ENCODE measurements around the gene CLCN6. TPM values are rescaled to one million over a fixed set of nuclear protein-coding genes. Genes with fewer than 3 reads are reported as not detected.

The CLCN6 gene
- polyA plus RNA-seq, 1 donor from 2014 or later: 12.5 TPM

DNA sequence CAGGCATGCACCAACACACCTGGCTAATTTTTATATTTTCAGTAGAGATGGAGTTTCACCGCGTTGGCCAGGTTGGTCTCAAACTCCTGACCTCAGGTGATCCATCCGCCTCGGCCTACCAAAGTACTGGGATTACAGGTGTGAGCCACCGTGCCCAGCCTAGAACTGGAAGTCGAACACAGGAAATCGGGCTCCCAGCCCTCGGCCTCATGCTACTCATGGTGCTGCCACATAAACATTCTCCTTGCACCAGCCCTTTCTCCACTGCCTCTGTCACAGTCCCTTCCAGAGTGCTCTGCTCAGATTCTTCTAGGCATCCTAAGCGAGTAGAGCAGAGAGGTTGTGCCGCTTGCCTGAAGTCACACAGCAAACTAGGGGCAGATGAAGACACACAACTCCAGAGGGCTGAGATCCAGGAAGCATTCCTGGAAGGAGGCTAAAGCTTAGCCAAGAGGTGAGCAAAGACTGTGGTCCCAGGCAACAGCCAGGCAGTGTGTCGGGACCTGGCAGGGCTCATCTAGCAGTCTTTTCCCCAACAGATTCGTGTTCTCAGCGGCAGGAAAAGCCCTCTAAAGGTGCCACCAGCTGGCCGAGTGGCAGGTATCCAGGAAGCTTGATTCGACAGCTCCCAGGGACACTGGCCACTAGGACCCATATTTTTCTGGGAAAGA lies 82.3 kb downstream of the CLCN6 start:
- Histone ChIP-seq H3K27me3 (ENCODE audit: insufficient read depth, low read depth, low read length) (no peaks in the 10 kb centered on the region), H3K4me2 (ENCODE audit: low read length) (no peak overlapping the region), H3K9ac (ENCODE audit: low read length) (no peak overlapping the region), H3K79me2 (replicated peaks; ENCODE audit: insufficient read depth, low read length) (no peaks in the 10 kb centered on the region), H3K9me2 (ENCODE audit: insufficient read depth, low read length) (no peaks in the 10 kb centered on the region), H3K36me3 (ENCODE audit: insufficient read depth, low read length) (no peaks in the 10 kb centered on the region), H3F3A (ENCODE audit: insufficient read depth, low read length, poor library complexity, severe bottlenecking) (no peaks in the 10 kb centered on the region), H3K9me3 (ENCODE audit: low read length) (no peaks in the 10 kb centered on the region), H3K27ac (ENCODE audit: low read length) (no peak overlapping the region), H3K4me3 (ENCODE audit: low read length) (no peak overlapping the region), H2AFZ (ENCODE audit: low read depth, low read length) (no peak overlapping the region), H4K20me1 (ENCODE audit: insufficient read depth) (no peaks in the 10 kb centered on the region)
- TF ChIP-seq POLR2AphosphoS5 (IDR thresholded peaks at IDR 0.05) (no peak), TAF1 (IDR thresholded peaks at IDR 0.05; ENCODE audit: low read depth) (no peak), RAD21 (conservative IDR thresholded peaks at IDR 0.05) (no peak), EP300 (conservative IDR thresholded peaks at IDR 0.05; ENCODE audit: poor library complexity, severe bottlenecking) (no peak)
- TF ChIP-seq, protein P1, sequence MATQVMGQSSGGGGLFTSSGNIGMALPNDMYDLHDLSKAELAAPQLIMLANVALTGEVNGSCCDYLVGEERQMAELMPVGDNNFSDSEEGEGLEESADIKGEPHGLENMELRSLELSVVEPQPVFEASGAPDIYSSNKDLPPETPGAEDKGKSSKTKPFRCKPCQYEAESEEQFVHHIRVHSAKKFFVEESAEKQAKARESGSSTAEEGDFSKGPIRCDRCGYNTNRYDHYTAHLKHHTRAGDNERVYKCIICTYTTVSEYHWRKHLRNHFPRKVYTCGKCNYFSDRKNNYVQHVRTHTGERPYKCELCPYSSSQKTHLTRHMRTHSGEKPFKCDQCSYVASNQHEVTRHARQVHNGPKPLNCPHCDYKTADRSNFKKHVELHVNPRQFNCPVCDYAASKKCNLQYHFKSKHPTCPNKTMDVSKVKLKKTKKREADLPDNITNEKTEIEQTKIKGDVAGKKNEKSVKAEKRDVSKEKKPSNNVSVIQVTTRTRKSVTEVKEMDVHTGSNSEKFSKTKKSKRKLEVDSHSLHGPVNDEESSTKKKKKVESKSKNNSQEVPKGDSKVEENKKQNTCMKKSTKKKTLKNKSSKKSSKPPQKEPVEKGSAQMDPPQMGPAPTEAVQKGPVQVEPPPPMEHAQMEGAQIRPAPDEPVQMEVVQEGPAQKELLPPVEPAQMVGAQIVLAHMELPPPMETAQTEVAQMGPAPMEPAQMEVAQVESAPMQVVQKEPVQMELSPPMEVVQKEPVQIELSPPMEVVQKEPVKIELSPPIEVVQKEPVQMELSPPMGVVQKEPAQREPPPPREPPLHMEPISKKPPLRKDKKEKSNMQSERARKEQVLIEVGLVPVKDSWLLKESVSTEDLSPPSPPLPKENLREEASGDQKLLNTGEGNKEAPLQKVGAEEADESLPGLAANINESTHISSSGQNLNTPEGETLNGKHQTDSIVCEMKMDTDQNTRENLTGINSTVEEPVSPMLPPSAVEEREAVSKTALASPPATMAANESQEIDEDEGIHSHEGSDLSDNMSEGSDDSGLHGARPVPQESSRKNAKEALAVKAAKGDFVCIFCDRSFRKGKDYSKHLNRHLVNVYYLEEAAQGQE (IDR thresholded peaks at IDR 0.05; ENCODE audit: borderline replicate concordance): no peak
- TF ChIP-seq, protein P2, sequence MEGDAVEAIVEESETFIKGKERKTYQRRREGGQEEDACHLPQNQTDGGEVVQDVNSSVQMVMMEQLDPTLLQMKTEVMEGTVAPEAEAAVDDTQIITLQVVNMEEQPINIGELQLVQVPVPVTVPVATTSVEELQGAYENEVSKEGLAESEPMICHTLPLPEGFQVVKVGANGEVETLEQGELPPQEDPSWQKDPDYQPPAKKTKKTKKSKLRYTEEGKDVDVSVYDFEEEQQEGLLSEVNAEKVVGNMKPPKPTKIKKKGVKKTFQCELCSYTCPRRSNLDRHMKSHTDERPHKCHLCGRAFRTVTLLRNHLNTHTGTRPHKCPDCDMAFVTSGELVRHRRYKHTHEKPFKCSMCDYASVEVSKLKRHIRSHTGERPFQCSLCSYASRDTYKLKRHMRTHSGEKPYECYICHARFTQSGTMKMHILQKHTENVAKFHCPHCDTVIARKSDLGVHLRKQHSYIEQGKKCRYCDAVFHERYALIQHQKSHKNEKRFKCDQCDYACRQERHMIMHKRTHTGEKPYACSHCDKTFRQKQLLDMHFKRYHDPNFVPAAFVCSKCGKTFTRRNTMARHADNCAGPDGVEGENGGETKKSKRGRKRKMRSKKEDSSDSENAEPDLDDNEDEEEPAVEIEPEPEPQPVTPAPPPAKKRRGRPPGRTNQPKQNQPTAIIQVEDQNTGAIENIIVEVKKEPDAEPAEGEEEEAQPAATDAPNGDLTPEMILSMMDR (IDR thresholded peaks at IDR 0.05; ENCODE audit: poor library complexity, severe bottlenecking): no peak

DNA sequence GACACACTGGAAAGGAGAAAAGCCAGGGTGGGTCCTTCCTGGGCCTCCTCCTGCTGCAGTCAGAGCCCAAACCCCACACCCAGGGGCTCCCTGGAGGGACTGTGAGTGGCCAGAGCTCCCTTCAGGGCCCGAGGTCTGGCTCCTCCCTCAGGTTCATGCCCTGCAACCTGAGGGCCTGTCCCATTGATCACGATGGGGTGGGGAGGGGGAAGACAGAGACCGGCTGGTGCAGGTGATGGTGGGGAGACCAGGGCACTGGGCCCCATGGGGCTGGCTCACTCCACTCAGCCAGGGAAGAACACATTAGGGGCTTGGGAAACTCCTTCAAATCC lies 82.9 kb downstream of the CLCN6 start:
- TF ChIP-seq POLR2AphosphoS5 (IDR thresholded peaks at IDR 0.05) (no peak), SMC3 (conservative IDR thresholded peaks at IDR 0.05; ENCODE audit: poor library complexity) (no peak), EZH2 (IDR thresholded peaks at IDR 0.05; ENCODE audit: borderline replicate concordance, insufficient read depth, low read length, poor library complexity, severe bottlenecking) (no peak), RAD21 (conservative IDR thresholded peaks at IDR 0.05) (no peak), MXI1 (conservative IDR thresholded peaks at IDR 0.05; ENCODE audit: poor library complexity, severe bottlenecking) (no peak), TAF1 (IDR thresholded peaks at IDR 0.05; ENCODE audit: low read depth) (no peak), EP300 (conservative IDR thresholded peaks at IDR 0.05; ENCODE audit: poor library complexity, severe bottlenecking) (no peak)
- TF ChIP-seq, protein P1 (IDR thresholded peaks at IDR 0.05; ENCODE audit: borderline replicate concordance): no peak
- TF ChIP-seq, protein P2 (IDR thresholded peaks at IDR 0.05; ENCODE audit: poor library complexity, severe bottlenecking): no peak
- Histone ChIP-seq H3K79me2 (replicated peaks; ENCODE audit: insufficient read depth, low read length) (no peaks in the 10 kb centered on the region), H3K4me3 (ENCODE audit: low read length) (no peak overlapping the region), H2AFZ (ENCODE audit: low read depth, low read length) (no peak overlapping the region), H3K4me2 (ENCODE audit: low read length) (no peak overlapping the region), H3K9me3 (ENCODE audit: low read length) (no peaks in the 10 kb centered on the region), H3K36me3 (ENCODE audit: insufficient read depth, low read length) (no peaks in the 10 kb centered on the region), H3K27me3 (ENCODE audit: insufficient read depth, low read depth, low read length) (no peaks in the 10 kb centered on the region), H3K9me2 (ENCODE audit: insufficient read depth, low read length) (no peaks in the 10 kb centered on the region), H4K20me1 (ENCODE audit: insufficient read depth) (no peaks in the 10 kb centered on the region), H3F3A (ENCODE audit: insufficient read depth, low read length, poor library complexity, severe bottlenecking) (no peaks in the 10 kb centered on the region), H3K27ac (ENCODE audit: low read length) (no peak overlapping the region), H3K9ac (ENCODE audit: low read length) (no peak overlapping the region)
